Neural cell (in vitro differentiated cells): ENCODE measurements around the gene SLC25A21. TPM values are rescaled to one million over a fixed set of nuclear protein-coding genes. Genes with fewer than 3 reads are reported as not detected.

Experiments used
- H2AFZ ChIP-seq: fragments of 200-600, 300-800 bp; sonication (generic), shearing (Covaris generic); 2 replicates; pipeline ENCODE4 v1.6.0; 2014; ENCODE audit warnings: low read depth, mild to moderate bottlenecking, antibody characterized with exemption, low read length, moderate library complexity
- H3F3A ChIP-seq: fragments of 200-600 bp; shearing (Covaris generic); 2 replicates; pipeline ENCODE4 v1.6.1; 2016; ENCODE audit warnings: mild to moderate bottlenecking, moderate library complexity, mixed read lengths, antibody characterized with exemption, low read length; ENCODE audit not compliant: insufficient read depth, poor library complexity, severe bottlenecking
- H3K27ac ChIP-seq: fragments of 200-600, 300-800 bp; sonication (generic), shearing (Covaris generic); 2 replicates; pipeline ENCODE4 v1.5.1; 2014; ENCODE audit warnings: mild to moderate bottlenecking, low read length, moderate library complexity
- H3K27me3 ChIP-seq: fragments of 300-800, 200-600 bp; sonication (generic), shearing (Covaris generic); 2 replicates; pipeline ENCODE4 v1.6.0; 2014; ENCODE audit warnings: mild to moderate bottlenecking, low read depth, low read length, moderate library complexity; ENCODE audit not compliant: insufficient read depth
- H3K36me3 ChIP-seq: fragments of 300-800, 200-600 bp; sonication (generic), shearing (Covaris generic); 2 replicates; pipeline ENCODE4 v1.5.1; 2014; ENCODE audit warnings: mild to moderate bottlenecking, antibody characterized with exemption, low read length, moderate library complexity; ENCODE audit not compliant: insufficient read depth
- H3K4me2 ChIP-seq: fragments of 300-800, 200-600 bp; sonication (generic), shearing (Covaris generic); 2 replicates; pipeline ENCODE4 v1.6.0; 2014; ENCODE audit warnings: mild to moderate bottlenecking, low read length
- H3K4me3 ChIP-seq: fragments of 300-800, 200-600 bp; sonication (generic), shearing (Covaris generic); 2 replicates; pipeline ENCODE4 v1.5.1; 2014; ENCODE audit warnings: mild to moderate bottlenecking, low read length, moderate library complexity
- H3K79me2 ChIP-seq: fragments of 200-600 bp; shearing (Covaris generic); replicated peaks from 2 replicates; pipeline ENCODE4 v1.6.0; 2014; ENCODE audit warnings: mild to moderate bottlenecking, low read length, moderate library complexity; ENCODE audit not compliant: insufficient read depth
- H3K9ac ChIP-seq: fragments of 300-800, 200-600 bp; sonication (generic), shearing (Covaris generic); 2 replicates; pipeline ENCODE4 v1.6.1; 2016; ENCODE audit warnings: mild to moderate bottlenecking, low read length, mixed read lengths
- H3K9me2 ChIP-seq: fragments of 200-600 bp; shearing (Covaris generic); 2 replicates; pipeline ENCODE4 v1.6.1; 2016; ENCODE audit warnings: mild to moderate bottlenecking, low read length, mixed read lengths; ENCODE audit not compliant: insufficient read depth
- H3K9me3 ChIP-seq: fragments of 200-600, 300-800 bp; sonication (generic), shearing (Covaris generic); 2 replicates; pipeline ENCODE4 v1.6.1; 2016; ENCODE audit warnings: mild to moderate bottlenecking, mixed run types, low read length, moderate library complexity, mixed read lengths
- H4K20me1 ChIP-seq: fragments of 200-600 bp; shearing (Covaris generic); 2 replicates; pipeline ENCODE4 v1.6.1; 2016; ENCODE audit warnings: mild to moderate bottlenecking, mixed run types; ENCODE audit not compliant: insufficient read depth
- CTCF ChIP-seq: fragments of 450-650 bp; IDR thresholded peaks from 2 replicates; pipeline ENCODE4 v1.5.1; 2014; ENCODE audit warnings: antibody characterized with exemption, mild to moderate bottlenecking, moderate library complexity; ENCODE audit not compliant: poor library complexity, severe bottlenecking
- EP300 ChIP-seq: fragments of 450-650 bp; conservative IDR thresholded peaks from 2 replicates; pipeline ENCODE4 v1.6.1; 2014; ENCODE audit warnings: antibody characterized with exemption, mild to moderate bottlenecking, moderate library complexity; ENCODE audit not compliant: poor library complexity, severe bottlenecking
- EZH2 ChIP-seq: fragments of 200-600, 300-800 bp; shearing (Covaris generic), sonication (generic); IDR thresholded peaks from 2 replicates; pipeline ENCODE4 v1.6.1; 2014; ENCODE audit warnings: antibody characterized with exemption, low read length, borderline replicate concordance, mild to moderate bottlenecking; ENCODE audit not compliant: insufficient read depth, poor library complexity, severe bottlenecking
- MXI1 ChIP-seq: fragments of 450-650 bp; conservative IDR thresholded peaks from 2 replicates; pipeline ENCODE4 v1.6.1; 2014; ENCODE audit warnings: antibody characterized with exemption, mild to moderate bottlenecking; ENCODE audit not compliant: poor library complexity, severe bottlenecking
- POLR2AphosphoS5 ChIP-seq: IDR thresholded peaks from 2 replicates; pipeline ENCODE4 v1.6.1; 2012
- RAD21 ChIP-seq: fragments of 450-650 bp; conservative IDR thresholded peaks from 2 replicates; pipeline ENCODE4 v1.6.1; 2014; ENCODE audit warnings: antibody characterized with exemption, mild to moderate bottlenecking, moderate library complexity
- REST ChIP-seq: IDR thresholded peaks from 2 replicates; pipeline ENCODE4 v1.6.1; 2012; ENCODE audit warnings: borderline replicate concordance
- SMC3 ChIP-seq: fragments of 450-650 bp; conservative IDR thresholded peaks from 2 replicates; pipeline ENCODE4 v1.6.1; 2014; ENCODE audit warnings: antibody characterized with exemption, mild to moderate bottlenecking, moderate library complexity; ENCODE audit not compliant: poor library complexity
- TAF1 ChIP-seq: IDR thresholded peaks from 2 replicates; pipeline ENCODE4 v1.6.1; 2012; ENCODE audit warnings: low read depth
- polyA plus RNA-seq: library from polyadenylated mRNA; depleted of rRNA; stranded (reverse); fragments of >200 nt; gene quantifications from 2 replicates; pipeline ENCODE4 v1.2.3, GENCODE V29; 2014

The SLC25A21 gene
- polyA plus RNA-seq, 1 donor from 2014 or later: 0.35 TPM

GRCh38 chr14:36767603-36768281 is 404.7 kb downstream of the SLC25A21 start:
- H3K9ac ChIP-seq: no peak overlapping the region
- no peak overlapping the region for H3K4me3 ChIP-seq
- no peaks in the 10 kb centered on the region for H3K9me3 ChIP-seq
- no peaks in the 10 kb centered on the region for H3K36me3 ChIP-seq
- no peaks in the 10 kb centered on the region for H4K20me1 ChIP-seq
- H3K27ac ChIP-seq: no peak overlapping the region
- no peaks in the 10 kb centered on the region for H3K79me2 ChIP-seq
- no peak overlapping the region for H3K4me2 ChIP-seq
- no peaks in the 10 kb centered on the region for H3K9me2 ChIP-seq
- H2AFZ ChIP-seq: no peak overlapping the region
- TF ChIP-seq MXI1 (no peak), SMC3 (no peak), EZH2 (no peak), CTCF (no peak), RAD21 (no peak), REST (no peak), EP300 (no peak), TAF1 (no peak), POLR2AphosphoS5 (no peak)
- no peaks in the 10 kb centered on the region for H3F3A ChIP-seq
- H3K27me3 ChIP-seq: no peaks in the 10 kb centered on the region

GRCh38 chr14:36766974-36767373 is 405.4 kb downstream of the SLC25A21 start:
- no peak overlapping the region for H3K27ac ChIP-seq
- H3K9ac ChIP-seq: no peak overlapping the region
- no peaks in the 10 kb centered on the region for H3F3A ChIP-seq
- no peaks in the 10 kb centered on the region for H3K27me3 ChIP-seq
- H4K20me1 ChIP-seq: no peaks in the 10 kb centered on the region
- no peak overlapping the region for H2AFZ ChIP-seq
- H3K4me2 ChIP-seq: no peak overlapping the region
- TF ChIP-seq MXI1: no peak
- TF ChIP-seq REST: no peak
- no peak for TF ChIP-seq EZH2
- no peak for TF ChIP-seq CTCF
- TF ChIP-seq POLR2AphosphoS5: no peak
- TF ChIP-seq EP300: no peak
- no peak for TF ChIP-seq RAD21
- no peak for TF ChIP-seq TAF1
- TF ChIP-seq SMC3: no peak
- no peaks in the 10 kb centered on the region for H3K79me2 ChIP-seq
- H3K9me3 ChIP-seq: no peaks in the 10 kb centered on the region
- H3K4me3 ChIP-seq: no peak overlapping the region
- no peaks in the 10 kb centered on the region for H3K36me3 ChIP-seq
- no peaks in the 10 kb centered on the region for H3K9me2 ChIP-seq
